ENCODE data around the gene LPIN1.
A peak's percentile ranks its signal among the peaks of the same experiment; 100 is the strongest.

DNA sequence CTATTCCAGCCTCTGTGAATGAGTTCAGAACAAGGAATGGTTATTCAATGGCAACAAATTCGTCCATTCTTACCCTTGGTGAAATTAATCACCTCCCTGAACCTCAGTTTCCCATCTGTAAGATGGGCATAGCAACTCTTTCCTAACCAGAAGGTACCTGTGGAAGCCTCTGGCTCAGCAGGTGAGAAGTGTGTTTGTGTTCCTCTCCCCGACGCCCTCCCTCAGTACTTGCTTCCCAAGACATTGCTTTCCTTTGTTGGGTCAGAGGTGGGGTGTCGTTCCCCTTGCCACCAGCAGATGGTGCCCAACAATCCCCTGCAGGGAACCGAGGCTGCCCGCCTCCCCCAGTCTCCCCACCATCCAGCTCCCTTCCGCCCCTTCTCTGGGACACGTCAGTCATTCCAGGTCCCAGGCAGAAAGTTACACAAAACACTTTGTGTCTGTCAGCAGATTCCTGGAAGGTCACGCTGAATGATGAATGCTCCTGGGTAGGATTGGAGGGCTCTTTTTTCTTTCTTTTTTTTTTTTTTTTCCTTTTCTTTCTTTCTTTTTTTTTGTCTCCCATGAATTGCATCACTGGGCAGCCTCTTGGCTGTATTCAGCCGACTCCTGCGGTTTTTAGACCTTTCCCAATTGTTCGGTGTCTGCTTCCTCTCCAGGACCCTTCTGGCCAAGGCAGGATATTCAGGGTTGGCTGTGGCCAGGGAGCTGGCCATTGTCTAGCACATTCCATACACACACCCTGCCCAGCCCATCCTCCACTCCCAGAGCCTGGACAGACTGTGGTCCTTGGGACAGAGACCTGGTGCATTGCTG is 117.3 kb downstream of the LPIN1 start:
- no peak for TF ChIP-seq FOXA1 (IDR thresholded peaks at IDR 0.05)
- 0 out of 2 replicates have a peak, but pooled peaks have one; percentile 21 for TF ChIP-seq FOXA1 (CRISPR knock-in tag; IDR thresholded peaks at IDR 0.05)
- TF ChIP-seq, protein P1, sequence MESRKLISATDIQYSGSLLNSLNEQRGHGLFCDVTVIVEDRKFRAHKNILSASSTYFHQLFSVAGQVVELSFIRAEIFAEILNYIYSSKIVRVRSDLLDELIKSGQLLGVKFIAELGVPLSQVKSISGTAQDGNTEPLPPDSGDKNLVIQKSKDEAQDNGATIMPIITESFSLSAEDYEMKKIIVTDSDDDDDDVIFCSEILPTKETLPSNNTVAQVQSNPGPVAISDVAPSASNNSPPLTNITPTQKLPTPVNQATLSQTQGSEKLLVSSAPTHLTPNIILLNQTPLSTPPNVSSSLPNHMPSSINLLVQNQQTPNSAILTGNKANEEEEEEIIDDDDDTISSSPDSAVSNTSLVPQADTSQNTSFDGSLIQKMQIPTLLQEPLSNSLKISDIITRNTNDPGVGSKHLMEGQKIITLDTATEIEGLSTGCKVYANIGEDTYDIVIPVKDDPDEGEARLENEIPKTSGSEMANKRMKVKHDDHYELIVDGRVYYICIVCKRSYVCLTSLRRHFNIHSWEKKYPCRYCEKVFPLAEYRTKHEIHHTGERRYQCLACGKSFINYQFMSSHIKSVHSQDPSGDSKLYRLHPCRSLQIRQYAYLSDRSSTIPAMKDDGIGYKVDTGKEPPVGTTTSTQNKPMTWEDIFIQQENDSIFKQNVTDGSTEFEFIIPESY (CRISPR knock-in tag; IDR thresholded peaks at IDR 0.05) = no peak
- no peak for TF ChIP-seq ZNF296 (CRISPR knock-in tag; conservative IDR thresholded peaks at IDR 0.05)
- no peak for TF ChIP-seq MATR3 (CRISPR knock-in tag; IDR thresholded peaks at IDR 0.05)
- TF ChIP-seq, protein P2, sequence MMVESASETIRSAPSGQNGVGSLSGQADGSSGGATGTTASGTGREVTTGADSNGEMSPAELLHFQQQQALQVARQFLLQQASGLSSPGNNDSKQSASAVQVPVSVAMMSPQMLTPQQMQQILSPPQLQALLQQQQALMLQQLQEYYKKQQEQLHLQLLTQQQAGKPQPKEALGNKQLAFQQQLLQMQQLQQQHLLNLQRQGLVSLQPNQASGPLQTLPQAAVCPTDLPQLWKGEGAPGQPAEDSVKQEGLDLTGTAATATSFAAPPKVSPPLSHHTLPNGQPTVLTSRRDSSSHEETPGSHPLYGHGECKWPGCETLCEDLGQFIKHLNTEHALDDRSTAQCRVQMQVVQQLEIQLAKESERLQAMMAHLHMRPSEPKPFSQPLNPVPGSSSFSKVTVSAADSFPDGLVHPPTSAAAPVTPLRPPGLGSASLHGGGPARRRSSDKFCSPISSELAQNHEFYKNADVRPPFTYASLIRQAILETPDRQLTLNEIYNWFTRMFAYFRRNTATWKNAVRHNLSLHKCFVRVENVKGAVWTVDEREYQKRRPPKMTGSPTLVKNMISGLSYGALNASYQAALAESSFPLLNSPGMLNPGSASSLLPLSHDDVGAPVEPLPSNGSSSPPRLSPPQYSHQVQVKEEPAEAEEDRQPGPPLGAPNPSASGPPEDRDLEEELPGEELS (CRISPR knock-in tag; IDR thresholded peaks at IDR 0.05) = peak; percentile 10; the same call in 1 of the 2 replicates
- peak; percentile 97 for TF ChIP-seq CTCF (CRISPR knock-in tag; IDR thresholded peaks at IDR 0.05)
- no peak for TF ChIP-seq FOXK2 (IDR thresholded peaks at IDR 0.05)
- TF ChIP-seq EZH2 (conservative IDR thresholded peaks at IDR 0.05; ENCODE audit: low read depth, low read length) = no peak
- TF ChIP-seq ARHGAP35 (CRISPR knock-in tag; IDR thresholded peaks at IDR 0.05; ENCODE audit: borderline replicate concordance) = no peak
- peak; percentile 38; the same call in 1 of the 2 replicates for TF ChIP-seq MAZ (IDR thresholded peaks at IDR 0.05; ENCODE audit: borderline replicate concordance, low read depth, low read length)
- peak; percentile 50; the same call in 1 of the 2 replicates for TF ChIP-seq MAZ (CRISPR knock-in tag; IDR thresholded peaks at IDR 0.05; ENCODE audit: low read depth)
- TF ChIP-seq, protein P3, sequence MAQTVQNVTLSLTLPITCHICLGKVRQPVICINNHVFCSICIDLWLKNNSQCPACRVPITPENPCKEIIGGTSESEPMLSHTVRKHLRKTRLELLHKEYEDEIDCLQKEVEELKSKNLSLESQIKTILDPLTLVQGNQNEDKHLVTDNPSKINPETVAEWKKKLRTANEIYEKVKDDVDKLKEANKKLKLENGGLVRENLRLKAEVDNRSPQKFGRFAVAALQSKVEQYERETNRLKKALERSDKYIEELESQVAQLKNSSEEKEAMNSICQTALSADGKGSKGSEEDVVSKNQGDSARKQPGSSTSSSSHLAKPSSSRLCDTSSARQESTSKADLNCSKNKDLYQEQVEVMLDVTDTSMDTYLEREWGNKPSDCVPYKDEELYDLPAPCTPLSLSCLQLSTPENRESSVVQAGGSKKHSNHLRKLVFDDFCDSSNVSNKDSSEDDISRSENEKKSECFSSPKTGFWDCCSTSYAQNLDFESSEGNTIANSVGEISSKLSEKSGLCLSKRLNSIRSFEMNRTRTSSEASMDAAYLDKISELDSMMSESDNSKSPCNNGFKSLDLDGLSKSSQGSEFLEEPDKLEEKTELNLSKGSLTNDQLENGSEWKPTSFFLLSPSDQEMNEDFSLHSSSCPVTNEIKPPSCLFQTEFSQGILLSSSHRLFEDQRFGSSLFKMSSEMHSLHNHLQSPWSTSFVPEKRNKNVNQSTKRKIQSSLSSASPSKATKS (CRISPR knock-in tag; IDR thresholded peaks at IDR 0.05) = no peak; the same call in 1 of the 2 replicates
- no peak for TF ChIP-seq U2AF2 (IDR thresholded peaks at IDR 0.05; ENCODE audit: low read depth, low read length)
